HG02610 (cell line): ENCODE results near the gene RBM23.
"Not testable (repeated sequence)": the region's sequence is repeated elsewhere in the genome, so short reads cannot be mapped to it uniquely, and the experiment has no call there.

Experiments used
- ATAC-seq: cut with Tn5 transposase; IDR thresholded peaks from one replicate; pipeline ENCODE4 v1.9.1; 2021; ENCODE audit warnings: mild to moderate bottlenecking, moderate library complexity; ENCODE audit not compliant: unreplicated experiment

Gene RBM23

DNA sequence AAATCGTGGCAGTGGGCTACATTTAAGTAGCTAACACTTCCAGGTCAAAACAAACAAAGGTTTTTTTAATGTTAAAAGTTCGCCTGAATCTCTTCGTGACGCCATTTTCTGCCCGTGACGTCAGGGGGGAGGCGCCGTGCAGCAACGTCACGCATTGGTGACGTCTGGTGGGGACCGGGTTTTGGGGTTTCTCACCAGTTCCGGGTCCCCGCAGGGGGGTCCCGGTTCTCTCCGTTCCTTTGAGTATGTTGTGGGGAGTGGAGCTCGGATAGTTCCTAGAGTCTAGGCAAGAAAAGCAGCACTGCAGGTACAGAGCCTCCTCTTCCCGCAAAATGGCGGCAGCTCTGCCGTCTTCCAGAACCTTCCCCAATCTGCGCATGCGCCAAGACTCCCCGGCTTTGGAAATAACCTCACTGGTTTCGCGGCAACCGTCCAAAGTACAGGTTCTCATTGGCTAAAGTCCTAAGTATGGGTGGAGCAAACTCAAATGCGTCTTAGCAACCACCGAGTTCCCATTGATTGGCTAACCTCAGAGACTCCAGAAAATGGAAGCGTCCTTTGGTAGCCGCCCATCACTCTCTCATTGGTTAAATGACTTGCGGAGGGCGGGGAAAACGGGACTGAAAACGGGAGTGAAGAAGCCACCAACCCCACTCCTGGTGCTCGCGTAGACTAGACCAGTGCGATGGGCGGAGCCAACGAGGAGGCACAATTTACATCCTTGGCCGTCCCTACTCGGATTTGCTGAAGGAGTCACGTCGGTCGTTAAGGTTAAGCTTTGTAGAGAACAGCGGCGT lies at the start of gene RBM23:
TSS of gene RBM23 (minus strand) at position 346 of the 797 bp plus-strand sequence.
- ATAC-seq = peak; percentile 94

DNA sequence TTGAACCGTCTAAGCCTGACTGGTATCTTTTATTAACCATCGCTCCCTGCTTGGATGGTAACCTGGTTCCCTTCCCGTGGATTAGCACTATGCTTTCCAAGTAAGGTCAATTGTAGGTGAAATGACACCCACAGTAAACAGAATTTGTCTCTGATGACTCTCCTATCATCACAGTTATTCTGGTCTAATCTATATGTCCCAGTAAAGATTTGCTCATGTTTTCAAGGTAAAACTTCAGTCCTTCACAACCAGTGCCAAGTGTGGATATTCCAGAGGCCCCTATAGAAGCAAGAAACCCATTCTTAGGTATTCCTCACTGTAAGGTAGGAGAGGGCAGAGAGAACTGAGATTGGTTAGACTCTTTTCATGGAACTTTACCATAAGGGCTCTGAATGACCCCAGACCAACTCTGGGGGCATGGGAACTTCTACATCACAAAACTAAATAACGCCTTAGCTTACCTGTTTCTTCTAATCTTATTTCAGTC lies 47.9 kb upstream of the RBM23 start:
- ATAC-seq = no peak

DNA sequence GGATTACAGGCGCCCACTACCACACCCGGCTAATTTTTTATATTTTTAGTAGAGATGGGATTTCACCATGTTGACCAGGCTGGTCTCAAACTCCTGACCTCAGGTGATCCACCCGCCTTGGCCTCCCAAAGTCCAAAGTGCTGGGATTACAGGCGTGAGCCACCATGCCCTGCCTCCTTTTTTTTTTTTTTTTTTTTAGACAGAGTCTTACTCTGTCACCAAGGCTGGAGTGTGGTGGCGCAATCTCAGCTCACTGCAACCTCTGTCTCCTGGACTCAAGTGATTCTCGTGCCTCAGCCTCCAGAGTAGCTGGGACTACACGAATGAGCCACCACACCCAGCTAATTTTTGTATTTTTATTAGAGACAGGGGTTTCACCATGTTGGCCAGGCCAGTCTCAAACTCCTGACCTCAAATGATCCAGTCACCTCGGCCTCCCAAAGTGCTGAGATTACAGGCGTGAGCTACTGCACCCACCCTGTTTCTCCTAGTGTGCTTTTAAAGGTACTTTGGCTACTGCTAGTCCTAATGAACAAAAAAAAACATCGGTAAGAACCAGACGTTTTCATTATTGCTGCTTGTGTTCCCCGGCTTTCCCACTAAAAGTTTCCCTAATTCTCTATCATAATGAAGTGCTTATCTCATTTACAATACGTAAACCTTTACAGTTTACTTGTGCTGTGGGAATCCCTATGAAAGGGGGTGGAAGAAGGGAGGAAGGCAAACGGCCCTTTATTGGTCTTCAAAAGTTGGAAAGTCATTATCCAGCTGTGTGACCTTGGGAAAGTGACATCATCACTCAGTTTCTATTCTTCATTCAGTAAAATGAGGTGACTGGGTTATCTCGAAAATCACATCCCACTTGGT lies 47.2 kb upstream of the RBM23 start:
- ATAC-seq = not testable (repeated sequence)

DNA sequence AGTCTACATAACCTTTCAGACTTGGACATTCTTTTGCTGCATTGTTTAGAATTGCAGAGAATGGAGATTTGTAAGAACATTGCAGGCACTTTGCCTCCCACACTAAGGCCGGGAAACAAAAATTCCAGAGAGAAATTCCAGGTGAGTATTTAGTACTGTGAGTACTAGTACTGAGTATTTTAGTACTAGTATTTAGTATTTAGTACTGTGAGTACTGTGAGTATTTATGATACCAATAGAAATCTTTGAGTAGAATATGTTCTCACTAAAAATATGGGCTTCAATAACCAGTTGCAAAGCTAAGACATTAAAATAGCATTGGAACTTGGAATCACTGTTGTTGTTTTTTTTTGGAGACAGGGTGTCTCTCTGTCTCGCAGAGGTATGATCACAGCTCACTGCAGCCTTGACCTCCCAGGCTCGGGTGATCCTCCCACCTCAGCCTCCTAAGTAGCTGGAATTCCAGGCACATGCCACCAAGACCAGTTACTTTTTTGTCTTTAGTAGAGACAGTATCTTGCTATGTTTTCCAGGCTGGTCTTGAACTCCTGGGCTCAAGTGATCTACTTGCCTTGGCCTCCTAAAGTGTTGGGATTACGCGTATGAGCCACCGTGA lies 43.2 kb upstream of the RBM23 start:
- ATAC-seq = no peak

DNA sequence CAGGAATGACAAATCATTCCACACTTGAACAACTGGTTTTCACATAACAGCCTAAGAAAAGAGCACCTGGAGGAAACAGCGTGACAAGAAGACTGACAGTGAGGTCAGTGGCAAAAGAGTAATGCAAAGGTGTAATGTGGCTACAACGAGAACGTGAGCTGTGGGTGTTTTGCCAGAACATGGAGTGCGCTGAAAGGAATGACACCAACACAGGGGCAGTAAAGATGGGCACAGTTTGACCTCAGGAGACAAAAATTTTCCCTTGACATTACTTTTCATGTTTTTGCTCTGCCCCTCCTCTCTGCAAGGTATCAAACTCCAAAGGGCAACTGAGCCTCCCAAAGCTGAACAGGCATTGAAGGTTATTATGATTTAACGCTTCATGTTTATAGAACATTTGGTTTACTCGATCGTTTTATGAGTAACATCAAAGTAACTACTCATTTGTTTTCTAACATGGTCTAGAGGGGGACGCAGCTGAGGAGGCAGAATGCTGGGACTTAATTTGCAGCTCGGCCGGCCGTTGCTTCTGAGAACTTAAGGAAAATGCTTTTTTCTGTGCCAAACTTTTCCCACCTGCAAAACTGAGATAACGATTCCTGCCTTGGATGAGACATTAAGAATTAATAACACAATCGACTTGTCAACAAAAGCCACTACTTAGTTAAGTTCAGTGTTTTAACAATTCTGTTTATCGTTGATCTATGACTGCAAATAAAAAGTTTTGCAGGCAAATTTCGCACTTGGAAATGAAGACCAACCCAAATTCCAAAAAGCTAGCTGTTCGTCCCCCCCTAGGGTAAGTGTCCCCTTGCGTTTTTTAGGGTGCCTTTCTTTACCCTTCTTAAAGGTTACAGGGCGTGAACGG lies 37.0 kb upstream of the RBM23 start:
- ATAC-seq = no peak

DNA sequence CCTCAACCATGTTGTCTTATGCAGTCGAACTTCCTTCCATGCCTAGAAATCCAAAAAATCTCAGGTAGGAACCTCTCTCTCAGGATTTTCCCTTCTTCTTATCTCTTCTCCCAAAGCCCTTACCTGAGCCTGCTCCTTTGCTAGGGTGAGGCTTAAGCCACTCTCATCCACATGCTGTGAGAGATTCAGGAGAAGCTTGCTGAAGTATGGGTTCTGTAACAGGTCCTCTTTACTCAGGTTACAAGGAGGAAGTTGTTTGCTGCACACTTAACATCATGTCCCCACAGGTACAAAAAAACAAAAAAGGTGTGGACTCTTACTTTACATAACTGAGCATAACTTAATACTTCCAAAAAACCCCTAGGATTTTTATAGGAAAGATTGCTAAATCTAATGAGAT lies 33.5 kb upstream of the RBM23 start:
- no peak for ATAC-seq

DNA sequence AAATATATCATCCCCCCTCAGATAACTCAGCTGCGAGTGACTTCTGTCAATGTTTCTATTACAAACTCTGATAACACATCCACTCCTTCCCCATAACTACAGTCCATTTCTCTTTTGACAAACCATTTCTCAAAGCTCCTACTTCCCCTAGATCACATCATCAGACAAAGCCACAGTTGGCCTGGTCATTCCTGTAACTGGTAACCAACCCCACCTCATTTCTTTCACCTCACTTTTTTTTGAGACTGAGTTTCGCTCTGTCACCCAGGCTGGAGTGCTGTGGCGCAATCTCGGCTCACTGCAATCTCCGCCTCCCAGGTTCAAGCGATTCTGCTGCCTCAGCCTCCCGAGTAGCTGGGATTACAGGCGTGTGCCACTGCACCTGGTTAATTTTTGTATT lies 32.8 kb upstream of the RBM23 start:
- ATAC-seq = not testable (repeated sequence)

DNA sequence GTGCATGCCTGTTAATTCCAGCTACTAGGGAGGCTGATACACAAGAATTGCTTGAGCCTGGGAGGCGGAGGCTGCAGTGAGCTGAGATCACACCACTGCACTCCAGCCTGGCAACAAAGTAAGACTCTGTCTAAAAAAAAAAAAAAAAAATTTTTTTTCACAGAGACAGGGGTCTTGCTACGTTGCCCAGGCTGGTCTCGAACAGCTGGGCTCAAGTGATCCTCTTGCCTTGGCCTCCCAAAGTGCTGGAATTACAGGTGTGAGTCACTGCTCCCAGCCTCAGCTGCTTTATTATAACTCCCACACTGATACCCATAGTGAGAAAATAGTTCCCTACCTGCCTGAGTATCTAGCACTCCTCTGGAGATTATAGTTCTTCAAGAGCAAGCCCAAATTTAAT lies 26.7 kb upstream of the RBM23 start:
- no peak for ATAC-seq

DNA sequence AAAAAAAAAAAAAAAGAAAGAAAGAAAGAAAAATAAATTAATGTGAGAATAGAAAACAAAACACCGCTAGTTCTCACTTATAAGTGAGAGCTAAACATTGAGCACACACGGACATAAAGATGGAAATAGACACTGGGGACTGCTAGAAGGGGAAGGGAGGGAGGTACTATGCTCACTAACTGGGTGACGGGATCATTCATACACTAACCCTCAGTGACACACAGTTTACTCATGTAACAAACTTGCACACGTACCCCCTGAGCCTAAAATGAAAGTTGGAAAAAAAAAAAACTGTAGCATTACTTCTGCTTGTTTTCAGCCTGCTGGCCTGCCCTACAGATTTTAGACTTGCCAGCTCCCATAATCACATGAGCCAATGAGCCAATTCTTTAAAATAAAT lies 20.7 kb upstream of the RBM23 start:
- no peak for ATAC-seq

DNA sequence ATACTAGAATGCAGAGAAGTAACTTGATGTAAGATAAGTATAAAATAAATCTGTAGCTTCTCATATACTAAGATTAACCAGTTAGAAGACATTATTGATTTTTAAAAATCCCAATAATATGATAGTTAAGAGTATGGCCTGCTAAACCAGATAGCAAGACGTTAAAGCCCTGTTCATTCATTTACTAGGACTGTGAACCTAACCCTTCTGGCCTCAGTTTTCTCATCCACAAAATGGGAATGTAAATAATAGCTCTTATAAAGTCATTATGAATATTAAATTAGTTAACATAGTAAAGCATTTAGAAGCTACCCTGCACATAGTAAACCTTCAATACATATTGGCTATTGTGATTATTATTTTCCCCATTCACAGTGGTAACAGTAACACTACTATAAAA lies 16.2 kb upstream of the RBM23 start:
- no peak for ATAC-seq

DNA sequence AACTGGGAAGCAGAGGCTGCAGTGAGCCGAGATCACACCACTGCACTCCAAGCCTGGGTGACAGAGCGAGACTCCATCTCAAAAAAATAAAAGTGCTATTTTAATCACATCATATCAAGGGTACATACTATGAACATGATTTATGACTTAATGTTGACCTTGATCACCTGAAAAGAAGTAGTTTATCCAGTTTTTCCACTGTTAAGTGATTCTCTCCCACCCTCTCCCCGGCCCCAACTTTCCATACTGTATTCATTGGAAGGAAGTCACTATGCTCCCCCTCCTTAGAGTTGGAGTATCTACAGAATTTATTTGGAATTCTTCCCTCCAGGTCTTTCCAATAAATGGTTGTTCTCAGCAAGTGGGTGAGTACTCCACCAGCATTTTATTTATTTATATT lies 13.2 kb upstream of the RBM23 start:
- ATAC-seq = no peak

DNA sequence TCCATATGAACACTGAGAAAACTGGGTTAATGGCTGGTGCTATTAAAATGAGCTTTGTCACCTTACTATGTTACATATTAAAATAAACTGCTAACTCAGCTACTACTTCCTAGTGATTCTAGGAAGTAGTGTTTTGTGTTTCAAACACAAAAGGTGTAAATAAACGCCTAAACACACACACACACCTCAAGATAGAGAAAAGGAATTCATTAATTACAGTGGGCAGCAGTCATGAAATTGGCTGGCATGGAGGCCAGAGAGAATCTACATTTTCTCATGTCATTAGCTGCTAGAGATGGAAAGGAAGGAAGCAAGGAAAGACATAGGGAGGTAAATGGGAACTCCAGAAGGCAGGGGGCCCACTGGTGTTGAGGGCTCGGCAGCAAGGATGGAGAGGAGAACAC lies 11.0 kb upstream of the RBM23 start:
- no peak for ATAC-seq

DNA sequence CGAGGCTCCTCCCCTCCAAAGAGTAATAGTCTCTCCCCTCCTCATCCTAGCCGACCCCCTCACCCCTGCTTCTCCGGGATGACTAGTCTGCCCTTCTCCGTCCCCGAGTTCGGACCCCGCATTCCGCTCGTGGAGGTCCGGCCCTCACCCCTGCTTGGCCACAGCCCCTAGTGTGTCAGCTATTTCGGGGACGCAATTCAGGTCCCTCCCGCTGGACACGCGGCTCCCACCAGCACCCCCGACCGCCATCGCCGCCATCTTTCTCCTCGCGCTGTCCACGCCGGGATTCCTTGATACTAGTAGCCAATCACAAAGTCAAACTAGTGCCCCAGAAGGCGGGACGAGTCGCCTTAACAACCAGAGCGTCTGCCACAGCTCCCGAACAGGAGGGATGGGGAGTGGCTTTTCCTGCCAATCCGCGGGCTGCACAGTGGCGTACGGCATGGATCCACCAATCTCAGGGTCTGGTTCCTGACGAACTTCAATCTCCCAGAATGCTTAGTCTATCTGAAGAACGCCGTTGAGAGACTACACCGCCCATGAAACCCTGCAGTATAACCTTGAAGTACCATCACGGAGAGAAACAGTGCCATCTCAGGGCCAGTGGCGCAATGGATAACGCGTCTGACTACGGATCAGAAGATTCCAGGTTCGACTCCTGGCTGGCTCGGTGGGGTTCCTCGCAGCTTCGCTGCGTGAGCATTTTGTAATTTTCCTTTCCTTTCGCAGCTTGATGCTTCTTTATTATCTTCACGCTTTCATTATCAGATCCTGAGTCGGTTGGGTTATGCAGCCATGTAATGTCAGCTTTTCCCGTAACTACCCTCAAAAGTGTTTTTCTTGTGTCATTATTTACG lies 10.4 kb upstream of the RBM23 start, which contains the start of gene PRMT5:
TSS of gene PRMT5 (minus strand) at position 273 of the 857 bp plus-strand sequence. CDS start at position 258, 15 bp downstream.
- ATAC-seq = peak; percentile 92

DNA sequence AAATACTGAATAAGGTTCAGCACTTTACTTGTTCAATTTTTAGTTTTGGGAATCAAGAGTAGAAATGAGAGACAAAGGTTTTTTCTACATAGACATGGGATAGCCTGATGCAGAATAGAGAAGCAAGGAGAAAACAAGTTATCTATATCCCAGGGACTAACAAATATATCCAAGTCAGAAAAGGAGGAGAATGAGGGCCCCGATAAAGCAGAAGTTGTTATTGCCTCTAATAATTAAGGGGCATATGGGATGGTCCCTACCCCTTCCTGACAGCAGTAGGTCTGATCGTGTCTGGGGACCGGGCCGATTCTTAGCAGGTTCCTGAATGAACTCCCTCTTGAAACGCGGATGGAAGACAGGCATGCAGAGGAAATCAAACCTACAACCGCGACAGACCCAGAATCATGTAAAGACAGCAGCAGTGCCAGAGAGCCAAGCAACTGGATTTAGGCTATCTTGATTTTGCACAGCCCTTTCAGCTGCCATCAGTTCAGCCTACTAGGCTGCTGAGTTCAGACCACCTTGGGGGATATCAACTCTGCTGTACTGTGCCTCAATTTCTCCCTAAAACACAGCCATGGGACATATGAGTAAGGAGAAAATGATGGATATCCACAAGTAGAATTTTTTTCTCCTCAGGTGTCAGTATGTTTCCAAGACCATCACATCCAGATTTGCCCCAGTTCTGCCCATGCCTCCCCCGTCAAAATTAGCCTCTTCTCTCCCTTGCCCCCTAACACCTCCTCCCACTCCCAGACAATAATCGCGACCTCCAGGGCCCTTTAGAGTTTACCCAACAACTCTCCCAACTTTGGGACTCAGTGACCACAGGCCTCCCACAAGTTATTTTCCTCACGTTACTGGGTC lies 9.5 kb upstream of the RBM23 start:
- no peak for ATAC-seq

DNA sequence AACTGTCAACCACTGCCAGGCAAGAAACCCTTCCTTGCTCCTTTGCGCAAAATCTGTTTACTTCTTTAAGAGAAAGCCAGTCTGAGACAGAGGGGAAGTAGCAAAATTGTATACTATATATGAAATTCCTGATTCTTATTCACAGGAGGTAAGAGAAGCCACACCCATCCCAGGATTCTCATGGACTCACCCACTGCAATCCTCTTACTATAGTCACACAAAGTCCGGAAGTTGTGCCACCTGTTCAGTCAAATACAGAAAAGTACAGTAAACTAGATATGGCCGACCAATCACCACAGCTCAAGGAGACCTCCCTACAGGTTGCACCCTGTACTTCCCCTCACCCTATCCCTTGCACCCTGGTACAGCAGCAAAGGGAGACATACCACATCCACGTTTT lies 7.4 kb upstream of the RBM23 start:
- ATAC-seq = no peak

DNA sequence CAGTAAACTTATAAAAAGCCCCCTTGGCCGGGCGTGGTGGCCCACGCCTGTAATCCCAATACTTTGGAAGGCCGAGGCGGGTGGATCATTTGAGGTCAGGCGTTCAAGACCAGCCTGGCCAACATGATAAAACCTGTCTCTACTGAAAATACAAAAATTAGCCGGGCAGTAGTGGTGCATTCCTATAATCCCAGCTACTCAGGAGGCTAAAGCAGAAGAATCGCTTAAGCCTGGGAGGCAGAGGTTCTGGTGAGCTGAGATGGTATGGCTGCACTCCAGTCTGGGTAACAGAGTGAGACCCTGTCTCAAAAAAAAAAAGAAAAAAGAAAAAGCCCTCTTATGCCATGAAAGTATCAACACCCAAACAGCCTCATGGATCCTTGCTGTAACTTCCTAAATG lies 6.6 kb upstream of the RBM23 start:
- ATAC-seq = no peak

DNA sequence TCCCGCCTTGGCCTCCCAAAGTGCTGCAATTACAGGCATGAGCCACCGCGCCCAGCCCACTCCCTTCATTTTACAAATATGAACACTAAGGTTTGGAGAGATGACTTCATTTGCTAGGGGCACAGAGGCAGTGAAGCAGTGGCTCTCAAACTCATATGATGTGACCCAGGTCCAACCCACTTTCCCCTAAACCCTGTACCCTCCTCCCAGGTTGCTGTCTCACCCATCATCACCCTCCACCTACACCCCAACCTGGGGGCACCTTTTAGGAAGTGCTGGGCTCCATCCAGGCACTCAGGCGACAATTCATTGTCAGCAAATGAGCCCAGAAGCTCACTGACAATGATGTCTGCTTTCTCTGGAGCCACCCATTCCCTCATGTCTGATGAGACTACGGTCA lies 4.8 kb upstream of the RBM23 start:
- ATAC-seq = no peak

DNA sequence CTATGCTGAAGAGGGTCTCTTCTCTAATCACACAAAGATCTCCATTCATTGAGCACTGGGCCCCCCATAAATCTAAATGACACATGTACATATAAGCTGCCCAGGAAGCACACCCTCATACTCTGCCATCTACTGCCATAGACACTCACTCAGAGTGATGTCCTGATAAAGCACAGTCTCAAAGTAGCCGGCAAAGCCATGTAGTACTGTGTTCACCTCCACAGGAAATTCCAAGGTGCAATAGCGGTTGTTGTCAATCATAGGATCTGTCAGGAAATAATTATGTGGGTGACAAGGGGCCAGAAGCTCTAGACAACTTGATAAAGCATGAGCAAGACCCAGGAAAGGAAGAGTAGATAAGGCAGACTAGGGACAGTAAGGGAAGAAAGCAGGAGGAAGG lies 3.3 kb upstream of the RBM23 start:
- ATAC-seq = no peak

DNA sequence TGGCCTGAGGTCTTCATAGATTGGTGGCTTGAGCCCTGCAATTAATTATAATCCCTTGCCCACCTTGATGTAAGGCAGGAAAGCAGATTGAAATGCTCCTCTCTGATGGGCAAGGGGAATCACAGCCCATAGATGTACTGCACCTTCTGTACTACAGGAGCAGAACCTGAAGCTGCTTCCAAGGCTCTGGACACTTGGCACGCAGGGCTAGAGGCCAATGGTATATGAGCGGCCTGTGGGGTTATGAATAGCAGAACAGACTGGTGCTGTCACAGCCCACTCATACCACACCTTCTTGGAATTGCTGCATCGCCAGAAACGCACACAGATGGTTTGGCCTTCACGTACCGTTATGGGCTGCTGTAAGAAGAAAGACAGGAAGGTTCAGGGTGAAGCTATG lies 1.7 kb upstream of the RBM23 start:
- no peak for ATAC-seq
